Adrenal gland (tissue), 19 donors: ENCODE measurements around the gene NALF2. TPM values are rescaled to one million over a fixed set of nuclear protein-coding genes. Genes with fewer than 3 reads are reported as not detected.

ENCODE experiments used
- DNase-seq, 7 donors: peaks; one replicate each; pipeline ENCODE4 v3.0.0-alpha.2; 2019 to 2020
- H3K27ac ChIP-seq, 5 donors: fragments of 200-600 bp; sonication (generic) in 4 of 5; 1 replicate in 3 of 5; 2 replicates in 2 of 5; pipeline versions ENCODE4 v1.5.1 to v1.8.0; 2016 to 2020; ENCODE audit warnings: mild to moderate bottlenecking in 1 of 5
- H3K27me3 ChIP-seq: fragments of 200-600 bp; 2 replicates; pipeline ENCODE4 v1.8.0; 2021
- H3K36me3 ChIP-seq, 2 donors: fragments of 200-600 bp; replicated peaks in 1 of 2; 1 replicate in 1 of 2; 2 replicates in 1 of 2; pipeline versions ENCODE4 v1.5.1 to v1.8.0; 2018 to 2022
- H3K4me1 ChIP-seq, 2 donors: fragments of 200-600 bp; replicated peaks in 1 of 2; 1 replicate in 1 of 2; 2 replicates in 1 of 2; pipeline versions ENCODE4 v1.5.1 to v1.8.0; 2018 to 2021
- H3K4me3 ChIP-seq, 4 donors: fragments of 200-600 bp; sonication (generic) in 3 of 4; one replicate each; pipeline ENCODE4 v1.5.1; 2016 to 2018
- H3K9me3 ChIP-seq, 3 donors: fragments of 200-600 bp; sonication (generic) in 1 of 3; replicated peaks in 1 of 3; 1 replicate in 2 of 3; 2 replicates in 1 of 3; pipeline versions ENCODE4 v1.5.1 to v1.8.0; 2016 to 2021
- POLR2A ChIP-seq, 2 donors: fragments of 450-650 bp; IDR thresholded peaks; one replicate each; pipeline ENCODE4 v1.6.1; 2017; ENCODE audit warnings: antibody characterized with exemption in 2 of 2, mild to moderate bottlenecking in 2 of 2, moderate library complexity in 1 of 2
- WGBS, 4 donors: extraction: QIAGEN DNeasy Blood & Tissue Kit in 2 of 4; methylation state at CpG; one replicate each; pipeline versions ENCODE4 v1.1.5 to v1.1.7; 2013 to 2017; 5-methylcytosine and 5-hydroxymethylcytosine counted together
- intact Hi-C, 2 donors: fragments of 100-400 bp; cut with DNase I; formaldehyde crosslinking; loops; one replicate each; pipeline versions ENCODE4 v1.14.1 to v1.15.0; 2022 to 2023
- long read RNA-seq, 10 donors: library from polyadenylated mRNA in 3 of 10; unstranded in 2 of 10; stranded (forward) in 1 of 10; transcript quantifications; one replicate each; pipeline ENCODE4 v2.0.0 and lab custom pipeline, GENCODE V29; 2021 to 2026
- polyA plus RNA-seq, 3 donors: library from polyadenylated mRNA; stranded (reverse); fragments of 200-250 nt in 2 of 3; fragments of 350-450 nt in 1 of 3; fragmentation: Illumina TruSeq in 1 of 3; extraction: RNeasy Lipid Tissue Mini Kit (QIAGEN cat#74804) in 1 of 3; gene quantifications; one replicate each; pipeline ENCODE4 v1.2.3, GENCODE V29; 2013 to 2014
- total RNA-seq, 9 donors: library from RNA; depleted of rRNA in 4 of 9; stranded (reverse); fragments of >200 nt in 4 of 9; fragments of 120-200 nt in 1 of 9; fragmentation: NEBNext Ultra II Directional in 1 of 9; extraction: Animal tissue kit (Norgen Biotek cat#: 25700) in 1 of 9; gene quantifications; one replicate each; pipeline versions ENCODE4 v1.1.0 to v1.2.4, GENCODE V29; 2013 to 2023
- TF ChIP-seq, protein P1 (sequence below), 6 experiments: fragments of 450-650 bp in 4 of 6; fragments of 200-600 bp in 2 of 6; sonication (generic) in 1 of 6; IDR thresholded peaks; 1 replicate in 5 of 6; 2 replicates in 1 of 6; pipeline versions ENCODE4 v1.5.1 to v1.8.0; 2016 to 2021; ENCODE audit warnings: antibody characterized with exemption in 6 of 6, mild to moderate bottlenecking in 2 of 6, moderate library complexity in 1 of 6
- donor health status: healthy with polysubstance abuse.
- donor health status: Bipolar disorder and iron deficiency.
- donor health status: DM: yes; HTN: yes; CAD: no.
- donor health status: DM: no; HTN: no; CAD: no.
- donor health status: DM: no; HTN: no; CAD: no.
- donor health status: DM: yes; HTN: yes; CAD: no.

NALF2 gene
- total RNA-seq (1 to 10 TPM in 3 of 9 donors, under 1 TPM in 6; 0.22 to 1.2 (median 0.83) TPM), polyA plus RNA-seq (1 to 10 TPM in 2 of 3 donors, under 1 TPM in 1; 0.77 to 2.7 (median 1.4) TPM)
- long read RNA-seq, donor 1, result 0 reads
- long read RNA-seq, donor 2, result 0 reads
- long read RNA-seq, donor 3, result 0 reads
- long read RNA-seq, donor 4, partial matches to known transcripts, result 0 of 1 reads
- long read RNA-seq, donor 4, other reads (novel, unspliced or antisense), result 1 of 1 reads
- long read RNA-seq, donor 5, partial matches to known transcripts, result 0 of 1 reads
- long read RNA-seq, donor 5, other reads (novel, unspliced or antisense), result 1 of 1 reads
- long read RNA-seq, donor 6, result 0 reads
- long read RNA-seq, donor 7, result 0 reads
- long read RNA-seq, donor 8, result 0 reads
- long read RNA-seq, donor 9, result 0 reads
- long read RNA-seq, donor 10, result 0 reads

DNA sequence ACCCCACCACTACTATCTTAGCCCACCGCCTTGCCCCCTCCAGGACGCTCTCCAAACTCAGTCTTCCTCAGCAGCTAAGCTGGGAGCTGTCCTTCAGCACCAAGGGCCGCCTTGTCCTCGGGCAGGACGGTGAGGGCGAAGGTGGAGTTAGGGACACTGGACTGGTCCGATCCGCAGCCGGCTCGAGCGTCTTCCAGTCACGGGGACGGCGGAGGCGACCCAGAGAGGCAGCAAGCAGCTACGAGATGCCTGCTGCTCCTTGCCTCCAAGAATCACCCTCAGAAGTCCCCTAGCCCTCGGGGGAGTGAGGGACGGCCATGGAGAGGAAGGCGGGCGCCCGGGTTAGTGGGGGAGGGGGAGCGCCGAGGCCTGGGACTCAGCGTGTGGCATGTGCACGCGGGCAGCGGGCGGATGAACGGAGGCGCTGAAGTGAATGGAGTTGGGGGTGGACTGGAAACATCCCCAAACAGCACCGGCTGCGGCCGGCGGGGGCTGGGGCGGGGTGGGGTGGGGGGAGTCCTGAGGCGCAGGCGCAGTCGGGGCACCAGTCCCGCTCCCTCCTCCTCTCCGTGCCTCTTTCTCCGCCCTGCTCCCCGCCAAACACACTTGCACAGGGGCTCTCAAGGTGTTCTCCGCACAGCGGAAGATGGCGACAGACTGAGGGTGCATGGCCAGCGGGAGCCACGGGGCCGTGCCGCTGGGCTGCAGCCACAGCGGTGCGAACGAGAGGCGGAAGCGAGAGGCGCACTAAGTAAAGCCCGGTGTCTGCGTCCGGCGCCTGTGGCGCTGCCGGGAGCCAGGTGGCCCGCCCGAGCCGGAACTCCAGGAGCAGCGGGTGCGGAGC lies at the start of gene NALF2:
Gene NALF2, plus strand, starts transcription at position 545 of the 844 bp plus-strand sequence. CDS start 957 bp downstream, outside the sequence.
- 1 to 32% (median 29%) methylated on average over 24 to 65 of the region's 66 CpGs; no CpG with 5 or more reads in 1 of the 4 donors for WGBS, 4 donors
- Histone ChIP-seq H3K4me3 (peak within 1 kb of the TSS in 2 of 4 donors; percentile 11 to 52), H3K4me1 (no peaks in the 10 kb centered on the region), H3K27me3 (peaks cover 27% of the 10 kb centered on the region), H3K9me3 (no peaks in the 10 kb centered on the region), H3K27ac (peak within 1 kb of the TSS in 2 of 5 donors; percentile 38 to 49), H3K36me3 (no peaks in the 10 kb centered on the region)
- DNase-seq, result peak; percentile 59 to 74 (median 71)
- TF ChIP-seq, protein P1, sequence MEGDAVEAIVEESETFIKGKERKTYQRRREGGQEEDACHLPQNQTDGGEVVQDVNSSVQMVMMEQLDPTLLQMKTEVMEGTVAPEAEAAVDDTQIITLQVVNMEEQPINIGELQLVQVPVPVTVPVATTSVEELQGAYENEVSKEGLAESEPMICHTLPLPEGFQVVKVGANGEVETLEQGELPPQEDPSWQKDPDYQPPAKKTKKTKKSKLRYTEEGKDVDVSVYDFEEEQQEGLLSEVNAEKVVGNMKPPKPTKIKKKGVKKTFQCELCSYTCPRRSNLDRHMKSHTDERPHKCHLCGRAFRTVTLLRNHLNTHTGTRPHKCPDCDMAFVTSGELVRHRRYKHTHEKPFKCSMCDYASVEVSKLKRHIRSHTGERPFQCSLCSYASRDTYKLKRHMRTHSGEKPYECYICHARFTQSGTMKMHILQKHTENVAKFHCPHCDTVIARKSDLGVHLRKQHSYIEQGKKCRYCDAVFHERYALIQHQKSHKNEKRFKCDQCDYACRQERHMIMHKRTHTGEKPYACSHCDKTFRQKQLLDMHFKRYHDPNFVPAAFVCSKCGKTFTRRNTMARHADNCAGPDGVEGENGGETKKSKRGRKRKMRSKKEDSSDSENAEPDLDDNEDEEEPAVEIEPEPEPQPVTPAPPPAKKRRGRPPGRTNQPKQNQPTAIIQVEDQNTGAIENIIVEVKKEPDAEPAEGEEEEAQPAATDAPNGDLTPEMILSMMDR (IDR thresholded peaks at IDR 0.05), result peak in 1 of 6 experiments; percentile 39
- no peak for TF ChIP-seq POLR2A (IDR thresholded peaks at IDR 0.05)
- intact Hi-C loops, result loop anchor here in 1 of 2 donors (10.0 kb wide), 1 partner anchor 591 kb away; no protein-coding TSS in a partner anchor

DNA sequence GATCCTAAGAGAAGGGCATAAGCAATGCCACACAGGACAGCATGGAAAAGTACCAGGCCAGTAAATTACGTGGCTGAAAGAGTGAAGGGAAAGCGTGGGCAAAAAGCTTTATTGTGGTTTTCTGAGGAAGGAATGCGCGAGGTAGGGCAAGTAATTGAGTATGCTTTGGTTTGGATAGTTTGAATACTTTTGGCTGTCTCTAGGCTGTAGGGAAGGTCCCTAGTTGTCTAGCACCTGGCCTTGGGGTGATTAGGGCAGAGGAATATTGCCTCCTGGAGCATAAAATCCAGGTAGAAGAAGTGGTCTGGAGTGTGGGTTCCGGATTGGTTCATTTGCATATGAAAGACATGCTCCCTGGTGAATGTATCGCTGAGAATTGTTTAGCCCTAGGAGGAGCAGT lies 46.4 kb upstream of the NALF2 start:
- H3K9me3 ChIP-seq, result no peaks in the 10 kb centered on the region
- H3K4me1 ChIP-seq, result no peaks in the 10 kb centered on the region
- DNase-seq, result no peak
- no peaks in the 10 kb centered on the region for H3K36me3 ChIP-seq
- H3K27ac ChIP-seq, result no peak overlapping the region
- no peaks in the 10 kb centered on the region for H3K27me3 ChIP-seq
- WGBS, 4 donors, result 67 to 83% (median 75%) methylated on average over 6 of the region's 6 CpGs
- H3K4me3 ChIP-seq, result no peak overlapping the region
- intact Hi-C loops, result no loop called here
- TF ChIP-seq, protein P1 (IDR thresholded peaks at IDR 0.05), result no peak
- no peak for TF ChIP-seq POLR2A (IDR thresholded peaks at IDR 0.05)

DNA sequence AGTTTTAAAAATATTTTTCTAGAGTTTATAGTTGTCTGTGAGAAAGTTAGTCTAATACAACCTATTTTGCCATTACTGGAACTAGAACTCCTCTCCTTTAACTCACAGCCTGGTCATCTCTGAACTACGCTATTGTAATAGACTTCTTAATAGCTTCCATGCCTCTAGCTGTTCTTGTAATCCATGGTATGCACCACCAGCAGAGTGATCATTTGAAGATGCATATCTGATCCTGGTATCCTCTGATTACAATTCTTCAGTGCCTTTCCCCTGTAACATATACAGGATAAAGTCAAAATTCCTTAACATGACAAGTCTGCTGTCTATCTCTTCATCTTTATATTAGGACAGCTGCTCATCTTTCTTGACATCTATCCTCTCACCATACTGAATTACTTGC lies 37.6 kb upstream of the NALF2 start:
- no peak for DNase-seq
- Histone ChIP-seq H3K27me3 (peaks cover 50% of the 10 kb centered on the region), H3K36me3 (no peaks in the 10 kb centered on the region), H3K27ac (no peak overlapping the region), H3K4me1 (no peaks in the 10 kb centered on the region), H3K4me3 (no peak overlapping the region), H3K9me3 (no peaks in the 10 kb centered on the region)
- whole genome bisulfite sequencing, 4 donors, result 67 to 93% (median 82%) methylated on average over 1 of the region's 1 CpG
- no peak for TF ChIP-seq POLR2A (IDR thresholded peaks at IDR 0.05)
- TF ChIP-seq, protein P1 (IDR thresholded peaks at IDR 0.05), result no peak
- intact Hi-C loops, result no loop called here

DNA sequence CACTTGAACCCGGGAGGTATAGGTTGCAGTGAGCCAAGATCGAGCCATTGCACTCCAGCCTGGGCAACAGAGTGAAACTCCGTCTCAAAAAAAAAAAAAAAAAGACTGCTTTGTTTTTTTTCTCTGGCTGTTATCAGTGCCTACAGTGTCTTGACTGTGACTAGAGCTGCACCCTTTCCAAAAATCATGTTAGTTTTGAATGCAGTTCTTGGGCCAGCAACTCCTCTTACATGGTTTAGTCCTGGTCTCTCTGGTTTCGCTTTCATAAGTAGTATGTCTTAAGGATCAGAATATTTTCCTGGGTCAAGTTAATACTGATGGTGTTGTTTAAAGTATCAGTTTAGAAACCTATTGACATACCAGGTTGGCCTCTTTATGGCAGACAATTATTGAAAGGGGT lies 34.2 kb upstream of the NALF2 start:
- peaks cover 60% of the 10 kb centered on the region for H3K27me3 ChIP-seq
- no peak overlapping the region for H3K4me3 ChIP-seq
- WGBS, 4 donors, result 68 to 80% (median 79%) methylated on average over 4 of the region's 4 CpGs
- DNase-seq, result no peak
- H3K27ac ChIP-seq, result no peak overlapping the region
- TF ChIP-seq, protein P1 (IDR thresholded peaks at IDR 0.05), result no peak
- TF ChIP-seq POLR2A (IDR thresholded peaks at IDR 0.05), result no peak
- intact Hi-C loops, result no loop called here
- H3K4me1 ChIP-seq, result no peaks in the 10 kb centered on the region
- no peaks in the 10 kb centered on the region for H3K36me3 ChIP-seq
- no peaks in the 10 kb centered on the region for H3K9me3 ChIP-seq
